NCI-H524 treated with DMSO at 0.1 percent for 48 hours (cell line): ENCODE measurements around the gene RIF1.

Experiments used
- DNase-seq: peaks from one replicate; lab custom pipeline; 2025; lab: John Stamatoyannopoulos, UW

RIF1 gene, protein sequence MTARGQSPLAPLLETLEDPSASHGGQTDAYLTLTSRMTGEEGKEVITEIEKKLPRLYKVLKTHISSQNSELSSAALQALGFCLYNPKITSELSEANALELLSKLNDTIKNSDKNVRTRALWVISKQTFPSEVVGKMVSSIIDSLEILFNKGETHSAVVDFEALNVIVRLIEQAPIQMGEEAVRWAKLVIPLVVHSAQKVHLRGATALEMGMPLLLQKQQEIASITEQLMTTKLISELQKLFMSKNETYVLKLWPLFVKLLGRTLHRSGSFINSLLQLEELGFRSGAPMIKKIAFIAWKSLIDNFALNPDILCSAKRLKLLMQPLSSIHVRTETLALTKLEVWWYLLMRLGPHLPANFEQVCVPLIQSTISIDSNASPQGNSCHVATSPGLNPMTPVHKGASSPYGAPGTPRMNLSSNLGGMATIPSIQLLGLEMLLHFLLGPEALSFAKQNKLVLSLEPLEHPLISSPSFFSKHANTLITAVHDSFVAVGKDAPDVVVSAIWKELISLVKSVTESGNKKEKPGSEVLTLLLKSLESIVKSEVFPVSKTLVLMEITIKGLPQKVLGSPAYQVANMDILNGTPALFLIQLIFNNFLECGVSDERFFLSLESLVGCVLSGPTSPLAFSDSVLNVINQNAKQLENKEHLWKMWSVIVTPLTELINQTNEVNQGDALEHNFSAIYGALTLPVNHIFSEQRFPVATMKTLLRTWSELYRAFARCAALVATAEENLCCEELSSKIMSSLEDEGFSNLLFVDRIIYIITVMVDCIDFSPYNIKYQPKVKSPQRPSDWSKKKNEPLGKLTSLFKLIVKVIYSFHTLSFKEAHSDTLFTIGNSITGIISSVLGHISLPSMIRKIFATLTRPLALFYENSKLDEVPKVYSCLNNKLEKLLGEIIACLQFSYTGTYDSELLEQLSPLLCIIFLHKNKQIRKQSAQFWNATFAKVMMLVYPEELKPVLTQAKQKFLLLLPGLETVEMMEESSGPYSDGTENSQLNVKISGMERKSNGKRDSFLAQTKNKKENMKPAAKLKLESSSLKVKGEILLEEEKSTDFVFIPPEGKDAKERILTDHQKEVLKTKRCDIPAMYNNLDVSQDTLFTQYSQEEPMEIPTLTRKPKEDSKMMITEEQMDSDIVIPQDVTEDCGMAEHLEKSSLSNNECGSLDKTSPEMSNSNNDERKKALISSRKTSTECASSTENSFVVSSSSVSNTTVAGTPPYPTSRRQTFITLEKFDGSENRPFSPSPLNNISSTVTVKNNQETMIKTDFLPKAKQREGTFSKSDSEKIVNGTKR (N-terminal part only)

DNA sequence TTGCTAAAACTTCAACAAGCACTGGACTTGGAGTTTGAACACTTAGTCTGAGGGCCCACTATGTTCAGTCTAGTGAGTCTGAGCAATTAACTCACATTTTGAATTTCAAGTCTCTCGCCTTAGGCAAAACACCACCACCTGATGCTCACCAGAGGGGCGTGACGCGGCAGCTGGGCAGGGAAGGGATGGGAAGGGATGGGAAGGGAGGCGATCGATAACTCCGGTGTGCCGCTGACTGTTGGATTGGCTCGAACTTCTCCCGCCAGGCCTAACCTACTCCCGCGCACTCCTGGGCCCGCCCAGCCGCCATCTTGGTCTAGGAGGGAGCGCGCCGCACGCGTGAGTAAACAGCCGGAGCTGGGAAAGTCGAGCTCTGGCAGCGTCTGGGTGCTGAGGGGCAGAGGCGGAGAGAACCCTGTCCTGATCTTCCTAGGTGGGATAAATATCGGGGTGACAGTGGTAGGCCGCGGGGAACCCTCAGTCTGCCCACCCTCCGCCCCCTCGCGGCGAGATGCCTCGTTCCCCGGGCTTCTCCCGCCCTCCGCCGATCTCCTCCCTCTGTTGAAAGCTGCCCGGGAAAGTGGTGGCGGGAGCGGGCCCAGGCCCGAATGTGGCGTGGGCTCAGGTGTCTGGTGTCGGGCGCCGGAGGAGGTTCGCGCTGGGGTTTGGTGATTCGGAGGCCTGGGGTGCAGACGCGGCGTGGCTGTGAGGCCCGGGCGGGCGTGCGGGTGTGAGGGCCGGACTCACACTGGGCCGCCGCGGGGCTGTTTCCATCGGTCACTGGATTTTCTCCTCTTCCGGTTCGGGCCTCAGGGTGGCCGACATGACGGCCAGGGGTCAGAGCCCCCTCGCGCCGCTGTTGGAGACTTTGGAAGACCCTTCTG lies at the start of gene RIF1:
TSS of gene RIF1 (plus strand) at position 302 of the 884 bp plus-strand sequence. CDS start at position 824, 522 bp downstream.
- peak; percentile 68 for DNase-seq

- no peak for DNase-seq
These were observed 47.9 kb upstream of the RIF1 start for GRCh38 chr2:151361674-151362370.

GRCh38 chr2:151363709-151364108 lies 46.0 kb upstream of the RIF1 start:
- DNase-seq: no peak

- DNase-seq: no peak
These were observed 42.1 kb upstream of the RIF1 start for GRCh38 chr2:151367571-151367970.

- DNase-seq: no peak
These were observed 35.3 kb upstream of the RIF1 start for GRCh38 chr2:151374436-151374835.

DNA sequence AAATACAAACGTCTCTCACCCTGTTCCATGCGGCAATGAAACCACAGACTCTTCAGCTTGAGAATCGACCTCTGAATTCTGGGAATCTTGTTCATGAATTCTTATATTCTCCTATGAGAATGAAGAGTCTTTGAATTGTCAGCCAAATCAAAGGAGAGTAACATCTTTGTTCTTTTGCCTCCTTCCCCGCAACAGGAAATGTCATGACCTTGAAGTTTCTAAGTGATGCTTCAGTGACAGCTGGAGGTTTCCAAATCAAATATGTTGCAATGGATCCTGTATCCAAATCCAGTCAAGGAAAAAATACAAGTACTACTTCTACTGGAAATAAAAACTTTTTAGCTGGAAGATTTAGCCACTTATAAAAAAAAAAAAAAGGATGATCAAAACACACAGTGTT lies 30.5 kb upstream of the RIF1 start:
- no peak for DNase-seq

DNA sequence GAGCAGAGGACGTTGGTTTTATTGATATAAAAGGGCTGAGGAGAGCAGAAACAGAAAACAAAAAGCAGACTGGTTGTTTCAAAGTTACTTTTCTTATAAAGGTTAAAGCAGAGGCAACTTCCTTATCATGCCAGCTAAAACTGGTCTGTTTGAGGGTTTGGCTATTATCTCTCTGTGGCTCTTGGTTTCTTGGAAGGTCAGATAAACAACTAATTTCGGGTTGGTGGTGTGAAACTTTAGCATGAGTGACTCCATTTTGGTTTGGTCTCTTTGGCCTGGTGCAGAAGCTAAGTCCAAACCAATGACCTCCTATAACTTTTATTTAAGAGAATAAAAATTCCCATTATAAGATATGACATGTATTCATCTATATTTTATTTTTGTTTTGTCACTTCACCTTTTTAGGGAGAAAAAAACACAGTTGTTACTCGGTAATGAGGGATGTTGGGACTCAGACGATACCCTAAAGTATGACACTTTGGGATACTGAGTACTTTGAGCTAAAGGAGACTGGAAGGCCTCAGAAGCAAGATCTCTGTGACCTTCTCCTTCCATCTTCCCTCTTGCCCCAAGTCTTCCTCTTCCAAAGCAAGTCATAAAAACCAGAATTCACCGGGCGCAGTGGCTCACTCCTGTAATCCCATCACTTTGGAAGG lies 29.0 kb upstream of the RIF1 start:
- DNase-seq: no peak

GRCh38 chr2:151381266-151381665 lies 28.4 kb upstream of the RIF1 start:
- DNase-seq: no peak

DNA sequence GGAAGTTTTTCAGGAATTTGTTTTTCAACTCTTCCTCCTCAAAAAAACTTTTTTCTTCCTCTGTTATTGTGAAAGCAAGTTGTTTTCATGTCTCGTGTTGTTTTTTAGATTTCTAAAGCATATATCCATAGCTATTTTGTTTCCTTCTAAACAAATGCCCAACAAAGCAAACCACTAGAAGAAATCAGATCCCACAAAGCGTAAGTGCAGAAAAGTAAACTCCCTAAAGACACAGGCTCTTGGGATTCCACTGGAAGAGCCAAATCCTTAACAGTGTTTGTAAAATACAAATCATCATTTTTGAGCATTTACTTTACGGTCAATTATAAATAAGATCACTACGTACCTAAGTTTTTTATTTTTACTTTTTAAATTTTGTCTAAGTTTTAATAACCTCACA lies 21.7 kb upstream of the RIF1 start:
- no peak for DNase-seq

GRCh38 chr2:151391436-151391835 lies 18.3 kb upstream of the RIF1 start:
- DNase-seq: no peak

DNA sequence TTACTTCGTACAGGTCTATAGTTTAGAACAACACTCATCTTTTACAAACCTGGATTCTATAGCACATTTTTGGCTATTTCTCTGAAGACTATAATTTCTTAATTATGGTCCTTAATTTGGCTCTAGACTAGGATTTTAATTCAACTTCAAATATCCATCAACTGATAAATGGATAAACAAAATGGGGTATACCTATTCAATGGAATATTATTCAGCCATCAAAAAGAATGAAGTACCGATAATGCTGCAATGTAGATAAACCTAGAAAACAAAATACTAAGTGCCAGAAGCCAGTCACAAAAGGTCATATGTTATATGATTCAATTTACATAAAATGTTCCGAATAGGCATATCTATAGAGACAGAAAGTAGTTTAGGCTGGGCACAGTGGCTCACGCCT lies 15.2 kb upstream of the RIF1 start:
- no peak for DNase-seq

- no peak for DNase-seq
These were observed 14.0 kb upstream of the RIF1 start for GRCh38 chr2:151395509-151396374.

DNA sequence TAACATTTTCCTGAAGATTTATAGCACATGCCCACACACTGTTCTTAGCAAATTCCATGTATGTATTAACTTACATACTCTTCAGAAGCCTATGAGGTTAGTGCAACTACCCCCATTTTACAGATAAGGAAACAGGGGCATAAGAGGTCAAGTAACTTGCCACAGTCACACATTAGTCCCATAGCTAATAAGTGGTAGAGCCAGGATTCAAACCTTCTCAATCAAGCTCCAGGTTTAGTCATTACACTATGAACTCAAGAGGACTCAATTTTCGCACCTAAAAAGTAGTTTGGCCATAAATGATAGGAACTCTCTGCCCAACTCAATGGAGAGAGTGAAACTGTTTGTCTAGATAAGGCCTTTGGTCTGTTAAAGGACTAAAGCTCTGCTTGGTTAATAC lies 9.7 kb upstream of the RIF1 start:
- DNase-seq: no peak

- DNase-seq: no peak
These were observed 8.6 kb upstream of the RIF1 start for GRCh38 chr2:151401149-151401548.

- DNase-seq: no peak
These were observed 5.8 kb upstream of the RIF1 start for GRCh38 chr2:151403914-151404313.

DNA sequence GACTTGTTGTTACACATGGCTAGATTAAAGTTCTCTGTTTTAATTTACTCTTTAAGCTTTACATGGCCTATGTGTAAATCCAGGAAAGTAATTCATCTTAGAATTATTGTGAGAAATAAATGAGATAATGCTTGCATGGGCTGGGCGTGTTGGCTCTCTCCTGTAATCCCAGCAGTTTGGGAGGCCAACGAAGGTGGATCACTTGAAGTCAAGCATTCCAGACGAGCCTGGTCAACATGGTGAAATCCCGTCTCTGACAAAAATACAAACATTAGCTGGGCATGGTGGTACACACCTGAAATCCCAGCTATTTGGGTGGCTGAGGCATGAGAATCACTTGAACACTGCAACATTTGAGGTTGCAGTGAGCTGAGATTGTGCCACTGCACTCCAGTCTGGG lies 4.3 kb upstream of the RIF1 start:
- DNase-seq: no peak

DNA sequence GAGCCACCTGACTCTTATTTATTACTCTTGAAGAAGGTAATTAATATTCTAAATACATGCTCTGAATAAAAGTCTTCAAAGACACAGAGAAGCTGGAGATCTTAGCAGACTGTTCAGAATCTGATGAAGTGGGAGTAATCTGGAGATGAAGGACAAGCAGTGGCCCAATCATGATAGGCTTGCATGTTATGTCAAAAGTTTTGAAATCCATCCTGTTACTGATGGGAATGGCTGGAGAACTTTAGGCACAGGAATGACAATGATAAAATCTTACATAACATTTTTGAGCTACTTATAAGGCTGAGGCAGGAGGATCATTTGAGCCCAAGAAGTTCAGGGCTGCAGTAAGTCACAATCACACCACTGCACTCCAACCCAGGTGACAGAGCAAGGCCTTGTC lies 2.4 kb upstream of the RIF1 start:
- DNase-seq: no peak

- no peak for DNase-seq
These were observed 708 bp upstream of the RIF1 start for GRCh38 chr2:151408788-151409600.
